Measurements from ENCODE around the gene SLC41A3. TPM values are rescaled to one million over a fixed set of nuclear protein-coding genes. Genes with fewer than 3 reads are reported as not detected.
"Not testable (repeated sequence)": the region's sequence is repeated elsewhere in the genome, so short reads cannot be mapped to it uniquely, and the experiment has no call there.

Gene SLC41A3
- polyA plus RNA-seq, 3 donors: 2.8 to 18.2 (median 13.6) TPM

- Histone ChIP-seq H4K20me1 (ENCODE audit: insufficient read depth, low read length) (no peaks in the 10 kb centered on the region), H3K79me2 (ENCODE audit: insufficient read depth, low read length) (no peaks in the 10 kb centered on the region), H3K27me3 (ENCODE audit: control insufficient read depth in 2 of 2, insufficient read depth in 2 of 2, low read length in 2 of 2) (no peaks in the 10 kb centered on the region), H3K4me2 (replicated peaks; ENCODE audit: extremely low read depth, low read length, poor library complexity, severe bottlenecking) (no peak overlapping the region), H3K27ac (ENCODE audit: low read depth in 1 of 2, low read length in 2 of 2) (no peak overlapping the region), H3K36me3 (replicated peaks in 1 of 2; ENCODE audit: control insufficient read depth in 1 of 2, insufficient read depth in 2 of 2, low read length in 2 of 2) (no peaks in the 10 kb centered on the region), H3K4me3 (replicated peaks in 1 of 3; ENCODE audit: low read depth in 2 of 3, low read length in 3 of 3) (no peak overlapping the region), H3K9ac (ENCODE audit: insufficient read depth, low read length, poor library complexity, severe bottlenecking) (no peak overlapping the region), H3K4me1 (ENCODE audit: control insufficient read depth in 1 of 2, insufficient read depth in 2 of 2, low read length in 2 of 2) (no peaks in the 10 kb centered on the region), H3K9me3 (replicated peaks in 1 of 2; ENCODE audit: control insufficient read depth in 1 of 2, insufficient read depth in 1 of 2, low read length in 2 of 2) (peaks cover 0 to under 1% of the 10 kb centered on the region in 2 donors), H2AFZ (ENCODE audit: insufficient read depth, low read depth, low read length, poor library complexity, severe bottlenecking) (no peak overlapping the region)
- H3K36me3 Mint-ChIP-seq: peaks cover 13 to 16% of the 10 kb centered on the region in 2 donors
- intact Hi-C loops (cut with micrococcal nuclease): no loop called here
- no peak overlapping the region for H3K4me3 Mint-ChIP-seq
- DNase-seq: no peak
- peaks cover 0 to 1% (median 0%) of the 10 kb centered on the region in 3 donors for H3K27me3 Mint-ChIP-seq (ENCODE audit: low read depth in 3 of 3)
- peaks cover 0 to 9% (median 1%) of the 10 kb centered on the region in 7 donors for H3K9me3 Mint-ChIP-seq
- peaks cover 14% of the 10 kb centered on the region for H3K4me1 Mint-ChIP-seq
- no peak overlapping the region for H3K27ac Mint-ChIP-seq
- 93% methylated on average over 5 of the region's 8 CpGs for WGBS (ENCODE audit: insufficient coverage)
- TF ChIP-seq CTCF (IDR thresholded peaks at IDR 0.05): no peak
Measured at GRCh38 chr3:126067959-126068358, 16.0 kb downstream of the SLC41A3 start.

GRCh38 chr3:126066676-126067075 lies 17.2 kb downstream of the SLC41A3 start:
- H3K9ac ChIP-seq (ENCODE audit: insufficient read depth, low read length, poor library complexity, severe bottlenecking); H3K9me3 ChIP-seq (replicated peaks in 1 of 2; ENCODE audit: control insufficient read depth in 1 of 2, insufficient read depth in 1 of 2, low read length in 2 of 2); H3K9me3 Mint-ChIP-seq; H2AFZ ChIP-seq (ENCODE audit: insufficient read depth, low read depth, low read length, poor library complexity, severe bottlenecking); H3K4me3 ChIP-seq (replicated peaks in 1 of 3; ENCODE audit: low read depth in 2 of 3, low read length in 3 of 3); intact Hi-C loops (cut with micrococcal nuclease); H3K79me2 ChIP-seq (ENCODE audit: insufficient read depth, low read length); H3K27ac Mint-ChIP-seq; H3K27me3 Mint-ChIP-seq (ENCODE audit: low read depth in 3 of 3); H3K4me1 ChIP-seq (ENCODE audit: control insufficient read depth in 1 of 2, insufficient read depth in 2 of 2, low read length in 2 of 2); H4K20me1 ChIP-seq (ENCODE audit: insufficient read depth, low read length); H3K27ac ChIP-seq (ENCODE audit: low read depth in 1 of 2, low read length in 2 of 2); H3K36me3 ChIP-seq (replicated peaks in 1 of 2; ENCODE audit: control insufficient read depth in 1 of 2, insufficient read depth in 2 of 2, low read length in 2 of 2); H3K4me2 ChIP-seq (replicated peaks; ENCODE audit: extremely low read depth, low read length, poor library complexity, severe bottlenecking); H3K4me3 Mint-ChIP-seq; H3K27me3 ChIP-seq (ENCODE audit: control insufficient read depth in 2 of 2, insufficient read depth in 2 of 2, low read length in 2 of 2); DNase-seq: not testable (repeated sequence)
- Mint-ChIP-seq H3K4me1 (peaks cover 14% of the 10 kb centered on the region), H3K36me3 (peaks cover 7 to 15% of the 10 kb centered on the region in 2 donors)
- WGBS (ENCODE audit: insufficient coverage): no CpG with 5 or more reads among the region's 6 CpGs
